CMK (cell line): ENCODE results near the gene CHFR.
"Not testable (repeated sequence)": the region's sequence is repeated elsewhere in the genome, so short reads cannot be mapped to it uniquely, and the experiment has no call there.

Source experiments
- DNase-seq: peaks from one replicate; pipeline ENCODE4 v3.0.0-alpha.2; 2010; ENCODE audit warnings: low read depth

The CHFR gene

DNA sequence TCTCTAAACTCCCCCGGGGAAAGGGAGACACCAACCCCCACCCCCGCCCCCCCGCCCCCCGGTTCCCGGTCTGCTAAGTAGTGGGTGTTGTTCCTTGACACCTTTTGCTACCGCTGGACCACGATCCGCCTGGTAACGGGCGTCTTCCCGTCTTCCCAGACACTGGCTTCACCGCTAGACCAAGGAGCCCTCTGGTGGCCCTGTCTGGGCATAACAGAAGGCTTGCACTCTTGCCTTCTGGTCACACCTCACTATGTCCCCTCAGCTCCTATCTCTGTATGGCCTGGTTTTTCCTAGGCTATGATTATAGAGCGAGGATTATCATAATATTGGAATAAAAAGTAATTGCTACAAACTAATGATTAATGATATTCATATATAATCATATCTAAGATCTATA, 78.0 kb downstream of the CHFR start:
- not testable (repeated sequence) for DNase-seq

GRCh38 chr12:132807295-132808092, 79.9 kb downstream of the CHFR start:
- DNase-seq = no peak

GRCh38 chr12:132806857-132807256, 80.5 kb downstream of the CHFR start:
- DNase-seq = no peak

GRCh38 chr12:132804426-132804861, 83.0 kb downstream of the CHFR start:
- no peak for DNase-seq

DNA sequence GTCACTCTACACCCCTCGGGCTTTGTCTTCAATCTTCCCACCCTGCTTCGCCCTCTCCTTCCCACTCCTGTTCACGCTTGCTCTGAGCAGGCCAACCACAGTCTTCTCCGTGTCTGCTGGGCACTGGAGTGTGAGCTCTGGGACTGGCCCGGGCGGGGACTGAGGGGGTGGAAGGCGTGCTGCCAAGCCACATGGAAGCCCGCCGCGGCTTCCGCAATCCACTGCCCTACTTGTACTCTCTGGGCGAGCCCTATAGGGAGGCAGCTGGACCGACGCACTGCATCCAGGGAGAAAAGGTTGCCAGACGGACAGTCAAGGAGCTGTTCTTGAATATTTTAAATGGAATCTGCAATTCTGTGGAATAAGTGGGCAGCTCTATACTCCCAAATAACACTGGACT, 83.5 kb downstream of the CHFR start:
- DNase-seq = no peak

- DNase-seq = no peak
Measured at GRCh38 chr12:132803125-132803524, 84.3 kb downstream of the CHFR start.

- no peak for DNase-seq
Measured at GRCh38 chr12:132801741-132802140, 85.7 kb downstream of the CHFR start.

- no peak for DNase-seq
Measured at GRCh38 chr12:132798836-132799235, 88.6 kb downstream of the CHFR start.

GRCh38 chr12:132797820-132798570, 89.4 kb downstream of the CHFR start:
- no peak for DNase-seq

DNA sequence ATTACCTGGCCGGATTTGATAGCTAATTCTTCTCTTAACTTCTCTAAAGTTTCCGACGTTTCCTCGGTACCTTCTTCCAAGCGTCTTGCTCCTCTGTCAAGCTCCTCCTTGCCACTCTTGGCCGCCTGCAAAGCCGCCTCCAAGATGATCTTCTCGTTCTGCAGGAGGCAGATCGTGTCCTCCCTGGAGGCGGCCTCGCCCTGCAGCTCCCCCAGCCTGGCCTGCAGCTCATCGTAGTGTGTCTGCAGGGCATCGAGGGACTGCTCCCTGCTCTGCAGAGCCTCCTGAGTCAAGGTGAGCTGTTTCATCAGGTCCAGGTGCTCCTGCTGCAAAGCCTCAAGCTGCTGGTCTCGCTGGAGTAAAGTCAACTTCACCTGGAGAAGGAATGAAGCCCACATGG, 91.6 kb downstream of the CHFR start:
- DNase-seq = no peak

- DNase-seq = not testable (repeated sequence)
Measured at GRCh38 chr12:132791940-132792339, 95.5 kb downstream of the CHFR start.

- no peak for DNase-seq
Measured at GRCh38 chr12:132789099-132789471, 98.3 kb downstream of the CHFR start.

GRCh38 chr12:132788375-132789098, 98.9 kb downstream of the CHFR start:
- DNase-seq = no peak

DNA sequence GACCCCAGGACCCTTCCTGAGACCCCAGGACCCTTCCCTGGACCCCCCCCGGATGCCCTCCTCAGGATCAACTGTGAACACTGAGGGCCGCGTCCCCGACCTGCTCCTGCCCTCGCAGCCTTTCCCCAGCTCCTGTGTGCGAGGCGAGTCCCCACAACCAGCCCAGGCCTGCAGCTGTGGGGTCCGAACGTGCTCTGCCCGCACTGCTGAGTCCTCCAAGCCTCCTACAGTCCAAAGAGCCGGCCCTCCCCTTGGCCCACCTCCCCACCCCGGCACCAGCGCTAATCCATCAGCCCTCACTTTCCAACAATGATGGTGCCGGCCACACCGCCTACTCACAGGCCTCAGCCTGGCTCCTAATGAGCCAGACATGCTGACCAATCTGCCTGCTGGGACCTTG, 99.5 kb downstream of the CHFR start:
- no peak for DNase-seq

GRCh38 chr12:132786192-132786591, 101.2 kb downstream of the CHFR start:
- no peak for DNase-seq

GRCh38 chr12:132784580-132784979, 102.8 kb downstream of the CHFR start:
- DNase-seq = no peak

- DNase-seq = no peak
Measured at GRCh38 chr12:132783917-132784531, 103.4 kb downstream of the CHFR start.
